HG03039 (cell line): Measurements from ENCODE around the gene ABCA10.
"Not testable (repeated sequence)": the region's sequence is repeated elsewhere in the genome, so short reads cannot be mapped to it uniquely, and the experiment has no call there.

ENCODE experiments used
- ATAC-seq: cut with Tn5 transposase; IDR thresholded peaks from one replicate; pipeline ENCODE4 v1.9.1; 2021; ENCODE audit warnings: mild to moderate bottlenecking, moderate library complexity; ENCODE audit not compliant: unreplicated experiment

ABCA10 gene

GRCh38 chr17:69228576-69228975 lies at the start of gene ABCA10:
TSS of gene ABCA10 (minus strand) at chr17:69228824. CDS start at chr17:69225358, 3,466 bp downstream.
- no peak for ATAC-seq

DNA sequence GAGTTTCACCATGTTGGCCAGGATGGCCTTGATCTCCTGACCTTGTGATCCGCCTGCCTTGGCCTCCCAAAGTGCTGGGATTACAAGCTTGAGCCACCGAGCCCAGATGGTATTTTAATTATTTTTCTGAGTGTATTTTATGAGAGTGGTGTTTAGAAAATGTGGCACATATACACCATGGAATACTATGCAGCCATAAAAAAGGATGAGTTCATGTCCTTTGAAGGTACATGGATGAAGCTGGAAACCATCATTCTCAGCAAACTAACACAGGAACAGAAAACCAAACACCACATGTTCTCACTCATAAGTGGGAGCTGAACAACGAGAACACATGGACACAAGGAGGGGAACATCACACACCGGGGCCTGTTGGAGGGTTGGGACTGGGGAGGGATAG lies 47.7 kb upstream of the ABCA10 start:
- not testable (repeated sequence) for ATAC-seq

DNA sequence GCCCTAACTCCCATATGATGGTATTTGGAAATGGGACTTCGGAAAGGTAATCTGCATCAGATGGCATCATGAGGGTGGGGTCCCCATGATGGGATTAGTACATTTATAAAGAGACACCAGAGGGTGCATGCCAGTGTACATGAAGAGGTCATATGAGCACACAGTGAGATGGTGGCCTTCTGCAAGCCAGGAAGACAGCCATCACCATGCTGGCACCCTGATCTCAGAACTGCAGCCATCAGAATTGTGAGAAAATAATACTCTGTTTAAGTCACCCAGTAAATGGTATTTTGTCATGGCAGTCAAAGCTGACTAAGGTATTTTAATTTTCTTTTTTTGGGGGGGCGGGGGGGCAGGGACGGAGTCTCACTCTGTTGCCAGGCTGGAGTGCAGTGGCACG lies 47.1 kb upstream of the ABCA10 start:
- ATAC-seq: no peak

- ATAC-seq: no peak
Observed at GRCh38 chr17:69271023-69271422, 42.4 kb upstream of the ABCA10 start.

DNA sequence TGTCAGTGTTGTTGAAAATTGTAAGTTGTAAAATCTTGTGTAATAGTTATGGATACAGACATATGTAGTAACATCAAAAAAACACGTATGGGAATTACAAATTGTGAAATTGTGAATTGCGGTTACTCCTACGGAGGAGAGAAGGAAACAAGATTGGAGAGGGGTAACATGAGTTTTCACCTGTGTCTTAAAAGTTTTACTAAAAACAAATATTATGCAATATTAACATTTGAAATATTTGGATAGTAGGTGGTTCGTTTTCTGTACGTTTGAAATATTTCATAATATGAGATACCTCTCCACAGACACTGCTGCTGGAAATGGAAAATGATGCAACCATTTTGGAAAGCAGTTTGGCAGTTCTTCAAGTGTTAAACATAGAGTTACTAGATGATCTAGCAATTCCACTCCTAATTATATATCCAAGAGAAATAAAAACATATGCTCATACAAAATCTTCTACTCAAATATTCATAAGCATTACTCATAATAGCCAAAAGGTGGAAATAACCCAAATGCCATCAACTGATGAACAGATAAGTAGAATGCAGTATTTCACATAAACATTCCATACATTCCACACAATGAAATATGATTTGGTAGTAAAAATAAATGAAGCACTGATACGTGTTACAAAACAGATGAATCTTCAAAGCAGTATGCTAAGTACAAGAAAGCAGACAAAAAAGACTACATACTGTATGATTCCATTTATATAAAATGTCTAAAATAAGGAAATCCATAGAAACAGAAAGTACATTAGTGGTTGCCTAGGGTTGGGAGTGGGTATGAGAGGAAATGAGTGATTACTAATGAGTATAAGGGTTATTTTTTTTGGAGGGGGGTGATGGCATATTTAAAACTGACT lies 40.7 kb upstream of the ABCA10 start:
- no peak for ATAC-seq

- no peak for ATAC-seq
Observed at GRCh38 chr17:69268543-69269014, 40.0 kb upstream of the ABCA10 start.

DNA sequence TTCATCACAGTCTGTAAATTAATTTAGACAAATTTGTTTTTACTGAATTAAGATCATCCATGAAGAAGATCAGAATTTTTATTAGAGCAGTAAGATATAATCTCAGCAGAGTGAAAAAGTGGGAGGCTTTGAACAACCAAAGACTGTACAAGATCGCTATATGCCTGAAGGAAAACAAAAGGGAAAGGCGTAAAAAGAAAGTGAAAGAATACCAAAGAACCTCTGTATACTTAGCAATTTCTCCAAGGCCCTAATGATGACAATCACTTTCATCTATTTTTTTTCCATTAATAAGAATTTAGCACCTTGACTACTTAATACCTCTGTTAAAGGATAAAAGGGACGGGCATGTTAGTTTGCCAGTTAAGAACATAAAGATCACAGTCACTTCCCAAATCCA lies 38.6 kb upstream of the ABCA10 start:
- no peak for ATAC-seq

DNA sequence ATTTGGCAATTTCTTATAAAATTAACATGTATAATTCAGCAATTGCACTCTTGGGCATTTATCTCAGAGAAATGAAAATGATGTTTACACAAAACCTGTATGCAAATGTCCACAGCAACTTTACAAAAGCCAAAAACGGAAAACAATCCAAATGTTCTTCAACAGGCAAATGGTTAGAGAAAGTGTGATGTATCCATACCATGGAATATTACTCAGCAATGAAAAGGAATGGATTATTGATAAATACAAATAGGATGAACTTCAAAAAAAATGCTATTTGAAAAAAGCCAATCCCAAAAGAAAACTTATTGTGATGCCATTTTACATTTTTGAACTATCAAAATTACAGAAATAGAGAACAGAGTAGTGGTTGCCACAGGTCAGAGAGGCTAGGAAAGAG lies 37.2 kb upstream of the ABCA10 start:
- ATAC-seq: no peak

GRCh38 chr17:69254187-69254586 lies 25.6 kb upstream of the ABCA10 start:
- ATAC-seq: no peak

DNA sequence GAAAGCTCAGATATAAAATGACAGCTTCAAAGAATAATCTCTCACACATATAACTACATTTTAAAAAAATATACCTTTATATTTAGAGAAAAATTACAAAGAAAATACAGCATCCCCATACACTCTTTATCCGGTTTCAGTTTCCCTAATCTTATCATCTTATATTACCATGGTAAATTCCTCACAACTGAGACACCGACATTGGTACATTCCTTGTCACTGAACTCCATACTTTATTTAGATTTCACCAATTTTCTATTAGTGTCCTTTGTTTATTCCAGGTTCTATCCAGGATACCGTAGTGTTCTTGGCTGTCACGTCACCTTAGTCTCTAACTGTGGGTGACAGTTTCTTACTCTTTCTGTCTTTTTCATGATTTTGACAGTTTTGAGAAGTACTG lies 22.0 kb upstream of the ABCA10 start:
- no peak for ATAC-seq

DNA sequence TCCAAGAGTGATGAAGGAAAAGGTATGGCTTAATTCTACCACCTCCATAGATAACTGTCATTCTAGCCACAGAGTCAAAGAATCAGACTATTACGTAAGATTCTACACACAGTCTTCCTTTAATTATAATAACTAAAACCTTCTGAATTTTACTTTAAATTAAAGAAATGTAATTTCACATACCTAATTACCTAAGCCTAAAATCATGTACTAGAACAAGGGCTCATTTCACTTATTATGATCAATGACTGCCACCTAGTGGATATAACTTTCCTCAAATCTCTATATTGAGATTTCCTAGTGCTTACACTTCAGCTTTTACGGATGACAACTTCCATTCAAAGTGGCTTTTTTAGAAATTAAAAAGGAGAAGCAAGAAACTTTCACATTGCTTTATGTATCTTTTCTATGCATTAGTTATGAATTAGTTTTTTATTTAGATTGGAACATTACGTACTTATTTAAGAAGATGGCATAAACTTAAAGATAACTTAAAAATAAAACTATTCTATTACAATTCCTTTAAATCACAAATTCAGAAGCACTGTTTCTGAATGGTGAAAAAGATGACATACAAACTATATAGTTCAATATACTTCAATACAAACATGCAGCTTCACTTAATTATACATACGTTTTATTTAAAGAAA lies 18.2 kb upstream of the ABCA10 start:
- ATAC-seq: no peak

DNA sequence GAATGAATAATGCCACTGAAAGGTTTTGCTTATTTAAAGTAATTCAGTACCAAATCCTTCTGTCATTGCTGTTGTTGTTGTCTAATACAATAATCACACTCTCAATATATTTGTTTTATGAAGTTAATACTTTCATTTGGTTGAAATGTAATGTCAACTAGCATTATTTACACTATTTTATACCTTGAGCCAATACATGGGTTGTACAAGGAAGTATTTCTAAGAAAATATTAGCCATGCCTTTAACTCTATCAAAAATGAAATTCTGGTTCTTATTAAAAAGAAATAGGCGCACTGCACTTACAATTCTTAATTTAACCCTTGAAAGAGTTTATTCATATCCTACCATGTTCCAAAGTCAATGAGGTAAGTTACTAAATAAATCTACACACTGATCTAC lies 17.6 kb upstream of the ABCA10 start:
- ATAC-seq: no peak

DNA sequence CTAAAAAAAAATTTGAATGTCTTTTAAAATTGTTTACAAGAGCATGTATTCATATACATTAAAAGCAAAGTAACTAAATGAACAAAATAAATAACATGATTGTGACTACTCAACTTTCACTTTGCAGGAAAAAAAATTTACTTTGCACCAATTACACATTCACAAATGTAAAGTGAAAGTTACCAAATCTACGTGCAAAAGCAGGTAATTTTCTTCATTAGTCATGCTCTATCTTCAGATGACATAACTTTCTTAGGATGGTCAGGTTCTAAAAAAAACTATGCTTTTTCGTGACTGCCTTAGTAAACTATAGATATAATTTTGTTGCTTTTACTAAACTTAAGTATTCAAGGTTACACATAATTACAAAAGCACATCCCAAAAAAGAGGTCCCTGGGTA lies 17.0 kb upstream of the ABCA10 start:
- ATAC-seq: no peak

DNA sequence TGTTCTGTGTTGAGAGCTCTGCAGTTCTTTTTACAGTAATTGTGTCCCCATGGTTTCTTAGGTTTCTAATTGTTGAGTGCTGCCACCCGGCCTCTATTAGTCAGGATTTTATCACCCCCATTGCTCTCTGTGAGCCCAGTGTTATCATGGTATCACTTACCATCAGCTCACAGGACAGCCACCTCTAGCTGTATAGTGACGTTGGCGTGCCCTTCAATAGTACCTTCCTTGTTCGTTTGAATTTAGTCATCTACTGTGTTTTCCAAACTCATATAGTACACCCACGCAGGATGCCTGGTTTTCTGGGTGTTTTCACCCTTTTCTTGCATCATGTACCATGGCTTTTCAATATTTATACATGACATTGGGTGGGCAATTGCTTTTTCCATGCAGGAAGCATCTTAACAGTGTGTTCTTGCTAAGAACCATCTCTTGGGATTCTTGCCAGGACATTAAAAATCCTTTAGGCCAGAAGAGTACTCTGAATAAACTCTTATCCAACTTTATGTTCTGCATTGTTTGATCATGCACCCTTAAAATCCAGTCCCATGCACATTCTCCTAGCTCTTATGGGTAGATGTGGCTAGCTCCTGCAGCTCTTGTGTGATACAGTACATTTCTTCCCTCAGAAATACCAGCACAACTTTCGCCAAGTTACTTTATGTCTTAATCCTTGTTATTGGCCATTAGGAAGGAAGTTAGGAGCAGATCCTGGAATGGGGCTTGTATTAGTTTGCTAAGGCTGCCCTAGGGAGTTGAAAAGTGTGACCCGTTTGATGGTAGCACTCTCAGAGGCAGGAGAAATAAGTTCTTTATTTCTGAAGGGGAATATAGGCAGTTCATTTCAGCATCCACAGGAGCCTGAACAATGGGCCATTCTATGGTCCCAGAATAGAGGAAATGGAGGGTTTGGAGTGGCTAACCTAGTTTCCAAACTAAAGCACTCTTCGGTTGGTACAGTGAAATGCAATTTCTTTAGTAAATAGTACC lies 11.3 kb upstream of the ABCA10 start:
- ATAC-seq: no peak

GRCh38 chr17:69236946-69237345 lies 8.3 kb upstream of the ABCA10 start:
- no peak for ATAC-seq

- ATAC-seq: no peak
Observed at GRCh38 chr17:69236464-69236863, 7.8 kb upstream of the ABCA10 start.

DNA sequence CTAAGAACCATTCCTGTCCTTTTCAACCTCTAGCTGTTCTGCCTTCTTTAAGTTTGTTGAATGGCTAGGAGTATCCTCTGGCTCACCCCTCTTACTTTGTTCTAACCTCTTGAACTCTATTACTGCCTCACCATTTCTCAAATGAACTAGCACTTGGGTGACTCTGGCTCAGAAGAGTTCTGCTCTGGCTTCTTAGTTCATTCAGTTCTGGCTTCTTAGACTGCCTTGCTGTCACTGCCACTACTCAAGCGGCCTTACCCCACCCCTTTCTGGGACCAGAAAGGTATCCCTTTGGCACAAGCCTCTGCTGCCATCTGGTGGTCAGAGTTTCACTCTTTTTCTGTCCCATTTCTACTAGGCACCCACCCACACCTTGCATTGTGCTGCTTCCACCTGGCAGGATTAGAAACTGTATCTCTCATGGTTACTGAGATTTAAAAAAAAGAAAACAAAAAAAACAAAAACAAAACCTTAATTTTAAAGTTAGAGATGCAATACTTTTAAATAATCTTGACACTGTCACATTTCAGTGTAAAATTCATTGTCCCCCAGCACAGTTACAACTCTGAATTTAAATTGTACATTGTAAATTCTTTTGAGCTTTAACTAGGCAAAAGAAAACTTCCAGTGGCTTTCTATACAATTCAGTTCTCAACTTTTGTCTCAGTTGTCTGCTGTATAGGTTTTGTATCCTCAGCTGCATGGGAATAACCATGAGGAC lies 6.9 kb upstream of the ABCA10 start:
- no peak for ATAC-seq

DNA sequence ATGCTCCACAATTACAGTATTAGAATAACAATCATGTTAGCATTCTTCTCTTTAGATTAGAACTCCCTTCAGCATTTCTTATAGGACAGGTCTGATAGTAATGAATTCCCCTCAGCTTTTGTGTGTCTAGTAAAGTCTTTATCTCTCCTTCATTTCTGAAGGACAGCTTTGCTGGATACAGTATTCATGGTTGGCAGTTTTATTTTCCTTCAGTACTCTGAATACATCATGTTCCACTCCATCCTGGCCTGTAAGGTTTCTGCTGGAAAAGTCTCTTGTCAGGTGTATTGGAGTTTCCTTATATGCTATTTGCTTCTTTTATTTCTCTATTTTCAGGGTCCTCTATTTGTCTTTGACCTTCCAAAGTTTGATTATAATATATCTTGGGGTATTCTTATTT lies 4.0 kb upstream of the ABCA10 start:
- no peak for ATAC-seq

GRCh38 chr17:69231521-69231920 lies 2.9 kb upstream of the ABCA10 start:
- ATAC-seq: no peak

- ATAC-seq: no peak
Observed at GRCh38 chr17:69230939-69231338, 2.3 kb upstream of the ABCA10 start.
